Endometrial microvascular endothelial cells (primary cell): ENCODE results near the gene PRKN. TPM values are rescaled to one million over a fixed set of nuclear protein-coding genes. Genes with fewer than 3 reads are reported as not detected.
"Not testable (repeated sequence)": the region's sequence is repeated elsewhere in the genome, so short reads cannot be mapped to it uniquely, and the experiment has no call there.

Experiments used
- in situ Hi-C: cut with HindIII; loops from 2 replicates; pipeline ENCODE4 v1.10.0; 2017; ENCODE audit warnings: low sequenced_read_pairs, low pct_unique_long_range_greater_than_20kb; ENCODE audit errors: inconsistent ontology term
- total RNA-seq: library from RNA; depleted of rRNA; stranded (reverse); fragments of >200 nt; gene quantifications from one replicate; pipeline ENCODE4 v1.2.3, GENCODE V29; 2015; ENCODE audit errors: inconsistent ontology term

The PRKN gene
- total RNA-seq, 1 donor from 2014 or later: not detected

DNA sequence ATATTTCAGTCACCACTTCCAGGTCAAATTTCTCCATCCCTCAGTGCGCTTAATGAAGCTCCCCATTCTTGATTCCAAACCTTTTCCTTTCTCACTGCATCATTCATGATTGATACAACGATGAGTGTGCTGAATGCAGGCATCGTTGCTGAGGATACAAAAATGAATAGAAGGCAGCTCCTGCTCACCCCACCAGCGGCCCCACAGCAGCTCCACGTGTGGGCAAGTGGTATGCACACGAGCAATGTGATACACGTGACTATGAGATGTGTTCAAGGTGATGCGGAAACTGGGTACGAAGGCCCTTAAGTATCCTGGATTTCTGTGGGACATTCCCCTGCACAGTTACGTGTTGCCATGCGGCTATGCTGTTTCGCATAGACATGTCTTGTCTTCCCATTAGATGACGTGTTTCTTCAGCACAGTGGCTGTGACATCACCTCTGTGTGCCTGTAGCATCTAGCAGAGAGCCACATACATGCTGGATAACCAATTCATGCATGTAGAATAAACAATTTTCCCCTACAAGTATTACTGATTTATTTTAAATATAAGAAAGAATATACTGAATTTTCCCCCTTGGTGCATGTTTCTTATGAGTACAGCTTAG lies 1193.2 kb downstream of the PRKN start:
- in situ Hi-C loops: no loop called here

DNA sequence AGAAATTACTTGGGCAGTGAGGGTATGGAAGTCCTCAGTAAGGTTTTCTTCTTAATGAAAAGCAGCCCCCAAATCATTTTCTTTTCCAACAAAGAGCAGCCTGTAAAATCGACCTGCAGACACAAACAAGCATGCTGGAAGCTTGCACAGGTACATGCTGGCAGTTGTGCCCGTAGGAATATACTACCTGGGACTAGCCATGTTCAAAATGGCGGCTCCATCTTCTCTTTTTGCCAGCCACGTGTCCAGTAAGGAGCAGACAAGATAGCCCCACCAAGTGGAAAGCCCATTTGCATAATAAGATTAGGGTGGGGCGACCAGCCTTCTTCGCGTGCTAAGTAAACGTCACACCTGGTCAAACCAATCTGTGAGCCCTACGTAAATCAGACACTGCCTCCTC lies 1194.3 kb downstream of the PRKN start:
- in situ Hi-C loops: no loop called here

DNA sequence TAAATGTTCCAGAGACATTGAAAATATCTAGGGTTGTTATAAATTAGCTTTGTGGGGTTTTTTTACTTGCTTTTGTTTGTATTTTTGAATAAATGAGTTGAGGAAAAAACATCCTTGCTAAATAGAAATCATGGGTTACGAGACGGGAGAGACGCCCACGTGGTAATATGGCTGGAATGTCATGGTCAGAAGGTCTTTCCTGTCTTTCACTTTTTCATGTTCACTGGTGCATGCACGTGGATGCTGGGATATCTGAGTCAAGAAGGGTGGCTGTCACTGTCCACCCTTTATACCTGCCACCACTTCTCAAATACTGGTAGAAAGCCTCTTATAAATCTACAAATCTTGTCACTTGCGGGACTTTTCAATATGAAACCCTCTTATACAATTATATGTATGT lies 1195.0 kb downstream of the PRKN start:
- in situ Hi-C loops: no loop called here

DNA sequence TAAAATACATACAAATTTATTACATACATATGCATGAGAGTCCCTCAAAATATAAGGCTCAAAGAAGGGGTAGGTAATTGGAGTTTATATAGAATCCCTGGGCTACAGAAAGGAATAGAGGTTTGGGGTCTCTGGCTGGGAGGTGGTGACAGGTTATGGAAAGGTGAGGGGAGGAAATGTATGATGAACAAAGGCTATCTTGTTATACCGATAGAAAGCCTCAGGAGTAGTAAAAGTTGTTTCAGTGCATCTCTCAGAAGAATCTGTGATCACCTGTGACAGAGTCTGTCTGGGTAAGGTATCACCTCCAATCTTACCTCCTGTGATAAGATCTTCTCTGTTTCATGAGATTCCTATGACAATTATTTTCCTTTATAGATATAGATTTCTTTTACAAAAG lies 1200.8 kb downstream of the PRKN start:
- in situ Hi-C loops: no loop called here

DNA sequence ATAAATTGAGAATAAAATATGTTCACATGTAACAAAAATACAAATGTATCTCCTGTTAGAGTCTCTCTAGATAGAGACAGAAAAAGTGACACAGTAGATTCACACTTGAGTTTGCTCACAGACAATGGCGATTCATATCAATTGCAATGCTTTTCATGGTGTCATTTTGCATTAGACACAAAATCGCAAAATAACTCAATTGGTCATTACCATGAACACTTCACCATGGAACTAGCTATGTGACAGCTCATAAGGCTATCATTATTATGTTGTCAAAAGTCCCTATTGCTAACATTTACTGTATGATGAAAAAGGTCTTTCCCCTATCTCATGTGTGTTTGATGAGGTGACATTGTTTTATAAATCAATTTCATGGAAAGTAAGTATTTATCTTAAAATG lies 1204.2 kb downstream of the PRKN start:
- in situ Hi-C loops: no loop called here

DNA sequence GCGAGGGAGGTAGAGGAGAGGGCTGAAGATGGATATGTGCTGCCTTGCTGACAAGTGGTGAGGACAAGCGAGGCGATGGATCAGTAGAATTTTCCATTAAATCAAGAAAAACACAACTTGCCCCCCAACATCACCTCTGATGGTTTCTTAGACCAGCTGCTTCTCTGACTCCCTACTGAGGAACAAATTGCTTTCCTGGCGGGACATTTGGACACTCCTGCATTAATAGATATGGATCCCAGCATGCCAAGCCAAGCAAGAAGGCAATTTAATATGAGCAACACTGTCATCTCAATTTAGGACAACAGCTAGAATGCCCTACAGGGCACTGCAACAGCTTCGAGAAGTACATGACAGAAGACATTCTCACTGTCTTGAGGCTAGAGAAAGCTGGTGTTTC lies 1205.3 kb downstream of the PRKN start:
- in situ Hi-C loops: no loop called here

DNA sequence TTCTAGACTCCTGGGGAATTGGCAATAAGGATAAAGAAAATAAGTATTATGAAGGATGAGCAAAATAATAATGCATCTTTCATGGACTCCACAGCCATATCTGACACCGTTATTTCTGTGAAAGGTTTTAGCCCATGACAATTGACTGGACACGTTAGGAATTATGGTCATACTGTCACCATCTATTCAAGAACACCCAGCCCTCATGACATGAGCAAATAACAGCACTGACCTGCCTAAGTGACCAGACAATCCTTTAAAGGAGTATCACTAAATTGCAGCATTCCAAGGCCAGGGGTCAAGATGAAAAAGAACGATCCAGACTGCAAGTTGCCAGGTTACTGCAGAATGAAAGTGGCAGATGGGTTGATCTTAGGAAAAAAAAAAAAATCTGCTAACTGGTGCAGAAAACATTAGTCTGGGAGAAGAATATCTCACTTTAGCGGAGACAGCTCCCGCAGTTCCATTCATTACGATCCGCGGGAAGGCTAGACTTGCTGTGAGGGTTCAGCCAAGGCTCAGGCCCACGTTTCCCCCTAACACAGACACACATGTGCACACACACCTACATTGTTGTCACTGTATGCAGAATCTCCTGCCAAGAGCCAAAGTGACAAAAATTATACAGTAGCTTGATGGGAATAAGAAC lies 1216.0 kb downstream of the PRKN start:
- in situ Hi-C loops: no loop called here

DNA sequence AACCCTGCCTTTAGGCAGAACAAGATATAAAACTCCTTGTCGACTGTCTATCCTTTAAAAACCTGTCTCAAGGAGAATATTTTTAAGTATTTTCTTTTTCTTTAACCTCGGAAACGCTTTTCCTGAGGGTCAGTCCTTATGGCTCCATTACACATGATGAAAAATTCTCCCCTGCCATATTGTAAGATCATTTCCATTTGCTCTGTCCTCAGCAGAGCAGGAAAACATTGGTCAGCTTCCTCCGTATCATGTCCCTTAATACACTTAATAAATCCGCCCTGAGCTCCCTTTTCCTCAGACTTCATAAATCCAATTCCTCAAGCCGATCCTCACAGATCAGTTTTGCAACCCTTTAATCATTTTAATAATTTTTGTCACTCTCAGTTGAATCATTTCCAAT lies 1219.2 kb downstream of the PRKN start:
- in situ Hi-C loops: no loop called here

DNA sequence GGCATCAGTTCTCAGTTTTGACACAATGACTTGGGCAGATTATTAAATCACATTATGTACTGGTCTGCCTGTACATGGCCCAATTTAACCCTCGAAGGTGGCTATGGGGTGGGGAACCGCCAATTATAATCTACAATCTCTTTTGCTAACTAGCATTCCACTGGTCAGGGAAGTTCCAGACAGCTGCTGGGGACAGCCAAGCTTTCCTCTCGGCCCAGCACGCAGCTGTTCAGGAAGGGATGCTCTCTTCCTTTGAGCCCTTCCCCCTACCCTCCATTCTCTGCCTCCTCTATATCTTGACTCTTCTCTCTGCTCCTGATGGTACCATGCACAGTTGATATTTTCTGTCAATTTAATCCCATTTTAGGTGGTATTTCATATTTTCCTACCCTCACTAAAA lies 1220.2 kb downstream of the PRKN start:
- in situ Hi-C loops: no loop called here

DNA sequence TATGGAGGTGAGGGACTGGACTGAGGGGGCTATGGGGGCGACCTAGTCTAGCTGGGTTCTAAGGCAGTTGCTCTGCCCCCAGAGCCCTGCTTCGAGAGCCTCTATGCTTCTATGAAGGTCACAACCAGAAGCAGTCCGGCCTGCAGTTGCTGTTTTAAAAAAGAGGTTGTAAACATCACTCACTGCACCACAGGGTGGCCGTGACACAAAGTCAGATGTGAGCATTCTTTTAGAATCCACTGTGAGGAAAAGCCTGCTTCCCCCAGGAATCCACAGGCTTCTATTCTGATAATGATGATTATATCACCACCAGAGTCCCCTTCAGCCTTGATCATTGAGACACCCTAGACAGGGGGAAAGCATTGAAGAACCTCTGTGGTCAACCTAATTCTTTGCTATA lies 1224.0 kb downstream of the PRKN start:
- in situ Hi-C loops: no loop called here

DNA sequence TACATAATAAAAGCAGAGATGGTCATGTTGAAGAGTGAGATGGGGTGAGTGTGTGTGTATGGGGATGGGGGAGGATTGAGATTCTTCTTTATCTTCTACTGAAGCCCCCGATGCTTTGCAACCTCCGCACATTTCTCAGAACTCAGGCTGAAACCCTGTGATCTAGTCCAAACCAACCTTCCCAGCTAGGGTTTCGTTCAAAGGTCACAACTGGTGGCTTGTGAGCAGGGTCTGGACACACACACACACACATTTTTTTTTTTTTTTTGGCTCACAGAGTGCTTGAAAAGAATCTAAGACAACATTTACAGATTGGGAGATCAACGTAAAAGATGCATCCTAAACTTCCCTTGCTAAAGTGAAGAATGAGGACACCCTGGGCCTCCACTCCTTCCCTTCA lies 1228.7 kb downstream of the PRKN start:
- in situ Hi-C loops: no loop called here

DNA sequence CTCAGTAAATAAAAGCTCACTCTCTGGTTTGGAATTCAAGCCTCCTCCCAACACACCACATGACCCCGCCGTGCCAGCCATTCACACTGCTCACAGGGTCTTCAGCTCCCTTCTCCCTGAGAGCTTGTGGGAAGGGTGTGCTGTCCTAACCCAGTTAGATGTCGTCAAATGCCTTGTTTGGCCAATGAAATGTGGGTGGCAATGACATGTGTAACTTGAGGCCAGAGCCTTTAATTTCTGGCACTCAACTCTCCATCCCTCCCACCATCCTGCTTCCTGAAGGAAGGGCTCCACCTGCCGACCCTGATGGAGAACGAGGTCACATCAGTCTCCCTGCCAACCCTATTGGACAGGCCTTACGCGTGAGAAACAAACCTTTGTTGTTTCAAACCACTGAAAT lies 1229.2 kb downstream of the PRKN start:
- in situ Hi-C loops: no loop called here

DNA sequence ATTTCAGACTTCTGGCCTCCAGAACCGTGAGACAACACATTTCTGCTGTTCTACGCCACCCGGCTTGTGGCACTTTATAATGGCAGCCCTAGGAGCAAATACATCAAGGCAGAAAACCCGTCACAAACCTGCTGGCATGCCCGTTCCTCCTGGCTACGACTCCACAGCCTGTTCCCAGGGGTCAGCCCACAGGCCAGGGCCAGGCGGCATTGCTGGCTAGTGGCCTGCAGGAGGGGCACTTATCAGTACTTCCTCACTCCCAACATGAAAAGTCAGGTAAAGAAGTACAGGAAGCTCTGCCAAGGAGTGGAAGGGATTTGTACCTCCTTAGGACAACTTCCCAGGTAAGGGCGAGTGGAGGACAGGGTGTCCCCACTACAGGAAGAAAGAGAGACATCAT lies 1230.6 kb downstream of the PRKN start:
- in situ Hi-C loops: no loop called here

DNA sequence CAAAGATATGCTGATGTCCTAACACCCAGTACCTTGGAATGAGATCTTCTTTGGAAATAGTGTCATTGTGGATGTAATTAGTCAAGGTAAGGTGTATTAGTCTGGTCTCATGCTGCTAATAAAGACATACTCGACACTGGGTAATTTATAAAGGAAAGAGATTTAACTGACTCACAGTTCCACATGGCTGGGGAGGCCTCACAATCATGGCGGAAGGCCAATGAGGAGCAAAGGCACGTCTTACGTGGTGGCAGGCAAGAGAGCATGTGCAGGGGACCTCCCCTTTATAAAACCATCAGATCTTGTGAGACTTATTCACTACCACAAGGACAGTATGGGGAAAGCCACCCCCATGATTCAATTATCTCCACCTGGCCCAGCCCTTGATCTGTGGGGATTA lies 1231.3 kb downstream of the PRKN start:
- in situ Hi-C loops: not testable (repeated sequence)

DNA sequence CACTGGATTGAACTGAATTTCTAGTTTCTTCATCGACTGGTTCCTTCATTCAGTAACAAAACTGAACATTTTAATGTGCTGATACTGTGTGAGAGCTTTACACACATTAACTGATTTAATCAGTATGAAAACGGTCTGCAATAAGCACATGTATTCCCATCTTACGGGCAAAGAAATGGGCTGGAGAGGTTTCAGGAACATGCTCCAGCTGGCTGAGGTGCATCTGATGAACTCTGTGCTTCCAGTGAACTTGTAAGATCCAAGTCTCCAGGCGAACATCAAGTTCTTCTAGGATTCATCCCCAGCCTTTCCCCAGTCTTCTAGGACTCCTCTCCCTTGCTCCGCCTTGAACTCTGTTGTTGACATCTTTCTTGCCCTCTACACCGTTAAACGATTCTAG lies 1233.0 kb downstream of the PRKN start:
- in situ Hi-C loops: no loop called here

DNA sequence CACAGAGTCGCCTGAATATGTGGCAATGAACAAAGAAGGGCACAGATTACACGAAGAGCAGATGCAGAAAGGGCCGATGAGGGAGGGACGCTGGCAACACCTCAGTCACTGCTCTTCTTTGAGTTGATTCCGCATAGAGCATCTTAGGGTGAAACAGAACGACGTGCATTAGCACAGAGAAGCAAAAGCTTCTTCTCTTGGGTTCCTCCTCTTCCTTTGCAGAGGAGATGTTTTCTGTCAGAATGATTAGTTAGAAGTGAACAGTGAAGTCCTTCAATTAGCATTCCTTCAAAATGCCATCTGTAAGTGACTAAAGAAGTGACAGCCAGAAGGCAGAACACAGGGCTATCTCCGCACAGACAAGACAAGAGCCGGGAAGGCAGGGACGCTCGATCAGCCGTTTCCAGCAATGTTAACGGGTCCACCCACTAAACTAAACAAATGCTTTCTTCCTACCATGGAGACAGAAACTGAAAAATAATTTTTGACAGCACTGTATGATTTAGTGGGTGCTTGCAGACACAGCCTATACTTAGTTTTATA lies 1233.9 kb downstream of the PRKN start:
- in situ Hi-C loops: no loop called here

DNA sequence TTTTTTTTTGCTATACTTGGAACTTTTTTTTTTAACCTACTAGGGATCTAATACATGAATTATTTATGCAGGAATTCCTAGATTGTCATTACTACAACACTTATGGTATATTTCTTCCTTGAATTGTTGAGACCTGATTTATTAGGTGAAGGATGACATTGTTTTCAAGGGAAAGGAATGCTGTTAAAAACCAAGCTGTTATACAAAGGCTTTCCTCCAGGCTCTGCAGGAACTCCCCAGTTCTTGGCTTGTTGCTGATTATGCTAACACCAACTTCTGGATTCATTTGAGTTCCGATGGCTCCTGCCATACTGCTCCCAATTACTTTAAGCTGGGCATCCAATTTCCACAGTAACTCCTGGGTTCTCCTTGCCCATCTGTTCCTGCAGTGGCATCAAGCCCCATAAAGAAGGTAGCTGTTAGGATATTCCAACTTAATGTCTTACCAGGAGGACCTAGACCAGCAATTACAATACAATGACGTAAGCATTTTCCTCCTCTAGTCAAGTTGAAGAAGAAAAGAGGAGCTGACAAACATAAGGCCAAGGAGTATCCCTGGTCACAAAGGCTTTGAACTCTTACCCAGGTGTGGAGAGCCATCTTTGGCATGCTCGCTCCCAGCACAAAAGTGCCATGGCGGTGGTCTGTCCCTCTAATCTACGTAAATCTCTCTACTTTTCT lies 1237.8 kb downstream of the PRKN start:
- in situ Hi-C loops: no loop called here

DNA sequence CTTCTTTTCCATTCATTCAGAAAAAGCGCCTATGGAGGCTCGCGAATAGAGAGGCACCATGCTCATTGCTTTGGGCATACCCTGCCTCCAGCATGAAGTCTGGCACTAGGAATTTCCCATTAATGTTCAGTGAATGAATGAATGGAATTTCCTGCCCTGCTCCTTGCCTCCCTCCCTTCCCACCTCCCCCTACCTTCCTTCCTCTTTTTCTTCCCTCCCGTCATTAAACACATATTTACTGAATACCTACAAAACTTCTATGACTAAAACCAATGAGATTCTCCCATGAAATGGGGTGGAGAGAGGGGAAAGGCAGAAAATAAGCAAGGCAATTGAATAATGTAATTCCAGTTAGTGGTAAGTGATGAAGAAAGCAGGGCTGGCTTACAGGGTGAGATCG lies 1239.9 kb downstream of the PRKN start:
- in situ Hi-C loops: no loop called here

DNA sequence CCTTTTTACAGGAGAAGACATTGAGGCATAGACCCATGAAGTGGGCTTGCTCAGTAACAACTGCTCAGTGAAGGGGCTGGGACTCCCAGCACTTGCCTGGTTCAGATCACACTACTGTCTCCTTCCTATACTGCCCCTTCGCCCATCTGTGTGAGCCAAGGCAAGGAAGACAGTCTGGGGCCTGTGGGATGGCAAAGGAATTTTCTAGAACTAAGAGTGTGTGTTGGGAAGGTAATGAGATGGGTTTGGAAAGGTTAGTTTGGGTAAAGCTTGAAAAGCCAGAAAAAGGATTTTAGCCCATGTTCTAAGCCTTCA lies 1240.4 kb downstream of the PRKN start:
- in situ Hi-C loops: no loop called here
